Dendritic cell treated with granulocyte-macrophage colony-stimulating factor and Interleukin-4, amounts not matched to agents 40 ng/mL and 50 ng/mL, for 4 days (primary cell): ENCODE results near the gene ABRAXAS1.

ENCODE experiments used
- H3K27ac Mint-ChIP-seq: one replicate; pipeline ENCODE4 v1.8.0; 2022; ENCODE audit warnings: mild to moderate bottlenecking, mixed read lengths
- H3K27me3 Mint-ChIP-seq: one replicate; pipeline ENCODE4 v1.8.0; 2022; ENCODE audit warnings: mild to moderate bottlenecking, mixed read lengths
- H3K36me3 Mint-ChIP-seq: one replicate; pipeline ENCODE4 v1.8.0; 2022; ENCODE audit warnings: low read depth, mixed read lengths
- H3K4me1 Mint-ChIP-seq: one replicate; pipeline ENCODE4 v1.8.0; 2022; ENCODE audit warnings: low read depth, mixed read lengths
- H3K4me3 Mint-ChIP-seq: one replicate; pipeline ENCODE4 v1.8.0; 2022; ENCODE audit warnings: mild to moderate bottlenecking, moderate library complexity, mixed read lengths
- H3K9me3 Mint-ChIP-seq: one replicate; pipeline ENCODE4 v1.8.0; 2022; ENCODE audit warnings: mixed read lengths
- intact Hi-C: fragments of 100-400 bp; cut with micrococcal nuclease; formaldehyde crosslinking; loops from one replicate; pipeline ENCODE4 v1.15.0; 2022

The ABRAXAS1 gene

DNA sequence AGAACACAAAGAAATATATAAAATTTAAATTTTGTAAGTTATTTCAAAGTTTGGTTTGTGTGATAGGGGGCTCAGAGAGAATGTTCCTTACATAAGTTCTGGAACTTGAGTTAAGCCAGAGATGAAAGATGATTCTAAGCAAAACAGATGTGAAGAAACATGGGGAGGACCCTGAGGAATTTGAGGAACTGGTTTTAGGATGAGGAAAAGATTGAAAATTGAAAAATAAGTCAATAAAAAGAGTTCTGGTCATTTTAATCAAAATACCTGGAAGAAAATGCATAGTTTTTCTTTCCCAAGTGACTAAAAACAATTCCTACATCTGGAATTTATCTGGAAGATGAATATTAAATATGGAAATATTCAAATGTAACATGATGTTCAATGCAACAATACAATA lies 66.7 kb downstream of the ABRAXAS1 start:
- H3K4me3 Mint-ChIP-seq = no peak overlapping the region
- H3K27me3 Mint-ChIP-seq = no peaks in the 10 kb centered on the region
- H3K36me3 Mint-ChIP-seq = peaks cover 61% of the 10 kb centered on the region
- H3K27ac Mint-ChIP-seq = no peak overlapping the region
- H3K9me3 Mint-ChIP-seq = no peaks in the 10 kb centered on the region
- intact Hi-C loops = no loop called here
- H3K4me1 Mint-ChIP-seq = no peaks in the 10 kb centered on the region

DNA sequence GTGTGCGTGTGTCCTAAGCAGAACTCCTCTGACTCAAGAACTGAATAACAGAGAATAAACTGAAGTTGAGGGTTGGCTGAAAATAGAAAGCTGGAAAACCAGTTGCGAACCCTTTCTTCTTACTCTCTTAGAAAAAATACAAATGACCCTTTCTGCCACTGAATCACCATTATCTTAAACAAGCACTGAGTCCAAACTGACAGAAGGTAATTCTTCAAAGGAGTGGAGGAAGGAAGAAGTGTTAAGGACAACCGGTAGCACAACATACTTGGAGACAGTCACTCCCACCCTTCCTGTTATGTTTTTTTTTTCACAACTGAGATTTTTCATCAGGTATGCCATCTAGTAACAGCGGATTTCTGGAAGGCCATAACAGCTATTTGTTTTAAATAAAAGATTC lies 67.3 kb downstream of the ABRAXAS1 start:
- no peak overlapping the region for H3K4me3 Mint-ChIP-seq
- H3K27ac Mint-ChIP-seq = no peak overlapping the region
- H3K4me1 Mint-ChIP-seq = no peaks in the 10 kb centered on the region
- intact Hi-C loops = no loop called here
- no peaks in the 10 kb centered on the region for H3K27me3 Mint-ChIP-seq
- no peaks in the 10 kb centered on the region for H3K9me3 Mint-ChIP-seq
- peaks cover 63% of the 10 kb centered on the region for H3K36me3 Mint-ChIP-seq

DNA sequence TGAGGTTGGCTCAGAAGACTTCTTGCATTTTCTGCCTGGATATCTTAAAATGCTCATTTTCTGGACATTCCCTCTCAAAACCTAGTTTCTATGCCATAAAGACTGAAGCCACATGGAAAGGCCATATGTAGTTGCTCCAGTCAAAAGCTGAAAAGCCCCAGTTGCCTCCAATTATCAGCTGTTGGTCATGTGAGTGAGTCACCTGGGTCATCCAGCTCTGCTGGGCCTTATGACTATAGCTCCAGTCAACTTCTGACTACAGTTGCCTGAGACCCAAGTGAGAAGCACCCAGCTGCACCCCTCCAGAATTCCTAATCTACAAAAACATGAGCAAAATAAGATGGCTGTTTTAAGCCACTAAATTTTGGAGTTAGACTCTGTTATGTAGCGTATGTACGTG lies 71.2 kb downstream of the ABRAXAS1 start:
- H3K27ac Mint-ChIP-seq = no peak overlapping the region
- H3K4me3 Mint-ChIP-seq = no peak overlapping the region
- H3K9me3 Mint-ChIP-seq = no peaks in the 10 kb centered on the region
- no peaks in the 10 kb centered on the region for H3K4me1 Mint-ChIP-seq
- intact Hi-C loops = no loop called here
- H3K36me3 Mint-ChIP-seq = peaks cover 61% of the 10 kb centered on the region
- H3K27me3 Mint-ChIP-seq = no peaks in the 10 kb centered on the region
